PC-3 (cell line): ENCODE measurements around the gene CPSF3. TPM values are rescaled to one million over a fixed set of nuclear protein-coding genes. Genes with fewer than 3 reads are reported as not detected.

Source experiments
- ATAC-seq: fragments of 200-7000 bp; cut with Tn5 transposase; 2 replicates; pipeline ENCODE4 v1.9.1; 2020; ENCODE audit warnings: mild to moderate bottlenecking, moderate library complexity
- BruUV-seq: library from RNA; stranded (reverse); fragments of 400-500 nt; replicated peaks from 2 replicates; lab custom pipeline; 2021; lab: Mats Ljungman, UMichigan
- CTCF ChIA-PET: fragments of 300-600 bp; sonication (Branson Sonifier 250); formaldehyde crosslinking; loops from one replicate; lab custom pipeline; 2022; ENCODE audit warnings: antibody characterized with exemption; lab: Charles Lee
- POLR2A ChIA-PET: fragments of 300-600 bp; sonication (Branson Sonifier 250); formaldehyde crosslinking; loops from one replicate; lab custom pipeline; 2022; ENCODE audit warnings: antibody characterized with exemption; ENCODE audit not compliant: unreplicated experiment; lab: Charles Lee
- DNase-seq: peaks from one replicate; pipeline ENCODE4 v3.0.0-alpha.2; 2015
- H2AFZ ChIP-seq: fragments of 300-600 bp; sonication (generic); 2 replicates; pipeline ENCODE4 v1.6.0; 2016; ENCODE audit warnings: antibody characterized with exemption, low read length
- H3F3A ChIP-seq: fragments of 300-600 bp; sonication (generic); one replicate; pipeline ENCODE4 v1.6.0; 2017; ENCODE audit warnings: antibody characterized with exemption, low read length, control low read depth, mild to moderate bottlenecking; ENCODE audit not compliant: unreplicated experiment
- H3K27ac ChIP-seq: fragments of 300-600 bp; sonication (generic); 2 replicates; pipeline ENCODE4 v1.5.1; 2016; ENCODE audit warnings: mild to moderate bottlenecking, low read length
- H3K27me3 ChIP-seq: fragments of 300-600 bp; sonication (generic); 2 replicates; pipeline ENCODE4 v1.6.1; 2016; ENCODE audit warnings: low read length, mixed read lengths
- H3K36me3 ChIP-seq: fragments of 300-600 bp; sonication (generic); 2 replicates; pipeline ENCODE4 v1.6.1; 2016; ENCODE audit warnings: low read depth, mixed run types, low read length, mixed read lengths
- H3K4me1 ChIP-seq: fragments of 300-600 bp; sonication (generic); 2 replicates; pipeline ENCODE4 v1.5.1; 2016; ENCODE audit warnings: low read length; ENCODE audit not compliant: insufficient read depth
- H3K4me2 ChIP-seq: fragments of 300-600 bp; sonication (generic); 2 replicates; pipeline ENCODE4 v1.6.0; 2016; ENCODE audit warnings: low read length
- H3K4me3 ChIP-seq: fragments of 300-600 bp; sonication (generic); 2 replicates; pipeline ENCODE4 v1.5.1; 2016; ENCODE audit warnings: mild to moderate bottlenecking, low read length, mixed read lengths
- H3K79me2 ChIP-seq: fragments of 300-600 bp; sonication (generic); 2 replicates; pipeline ENCODE4 v1.6.1; 2017; ENCODE audit warnings: low read length, mixed read lengths
- H3K9ac ChIP-seq: fragments of 300-600 bp; sonication (generic); 2 replicates; pipeline ENCODE4 v1.6.0; 2016; ENCODE audit warnings: mild to moderate bottlenecking, low read length
- H3K9me2 ChIP-seq: fragments of 300-600 bp; sonication (generic); replicated peaks from 2 replicates; pipeline ENCODE4 v1.6.1; 2016; ENCODE audit warnings: mixed run types, low read length, mixed read lengths
- H3K9me3 ChIP-seq: fragments of 300-600 bp; sonication (generic); 2 replicates; pipeline ENCODE4 v1.6.1; 2016; ENCODE audit warnings: low read length, mixed read lengths
- H4K20me1 ChIP-seq: fragments of 300-600 bp; sonication (generic); 2 replicates; pipeline ENCODE4 v1.6.1; 2016; ENCODE audit warnings: low read length, mixed read lengths
- EZH2 ChIP-seq: fragments of 300-600 bp; sonication (generic); IDR thresholded peaks from one replicate; pipeline ENCODE4 v1.6.1; 2017; ENCODE audit warnings: antibody characterized with exemption, mild to moderate bottlenecking, low read length; ENCODE audit not compliant: unreplicated experiment
- EZH2phosphoT487 ChIP-seq: fragments of 300-600 bp; sonication (generic); IDR thresholded peaks from 2 replicates; pipeline ENCODE4 v1.6.1; 2018; ENCODE audit warnings: mild to moderate bottlenecking, antibody characterized with exemption, low read length, borderline replicate concordance
- intact Hi-C: fragments of 100-400 bp; cut with micrococcal nuclease; formaldehyde crosslinking; loops from 2 replicates; pipeline ENCODE4 v1.9.0; 2023
- total RNA-seq: library from RNA; depleted of rRNA; stranded (reverse); fragments of >200 nt; gene quantifications from 2 replicates; pipeline ENCODE4 v1.2.3, GENCODE V29; 2014
- TF ChIP-seq, protein P1 (sequence below): fragments of 300-600 bp; sonication (generic); conservative IDR thresholded peaks from 2 replicates; pipeline ENCODE4 v1.5.1; 2017; ENCODE audit warnings: antibody characterized with exemption, low read depth, mild to moderate bottlenecking, low read length

Gene CPSF3
- total RNA-seq, 1 experiment from 2014 or later: 60.1 TPM

DNA sequence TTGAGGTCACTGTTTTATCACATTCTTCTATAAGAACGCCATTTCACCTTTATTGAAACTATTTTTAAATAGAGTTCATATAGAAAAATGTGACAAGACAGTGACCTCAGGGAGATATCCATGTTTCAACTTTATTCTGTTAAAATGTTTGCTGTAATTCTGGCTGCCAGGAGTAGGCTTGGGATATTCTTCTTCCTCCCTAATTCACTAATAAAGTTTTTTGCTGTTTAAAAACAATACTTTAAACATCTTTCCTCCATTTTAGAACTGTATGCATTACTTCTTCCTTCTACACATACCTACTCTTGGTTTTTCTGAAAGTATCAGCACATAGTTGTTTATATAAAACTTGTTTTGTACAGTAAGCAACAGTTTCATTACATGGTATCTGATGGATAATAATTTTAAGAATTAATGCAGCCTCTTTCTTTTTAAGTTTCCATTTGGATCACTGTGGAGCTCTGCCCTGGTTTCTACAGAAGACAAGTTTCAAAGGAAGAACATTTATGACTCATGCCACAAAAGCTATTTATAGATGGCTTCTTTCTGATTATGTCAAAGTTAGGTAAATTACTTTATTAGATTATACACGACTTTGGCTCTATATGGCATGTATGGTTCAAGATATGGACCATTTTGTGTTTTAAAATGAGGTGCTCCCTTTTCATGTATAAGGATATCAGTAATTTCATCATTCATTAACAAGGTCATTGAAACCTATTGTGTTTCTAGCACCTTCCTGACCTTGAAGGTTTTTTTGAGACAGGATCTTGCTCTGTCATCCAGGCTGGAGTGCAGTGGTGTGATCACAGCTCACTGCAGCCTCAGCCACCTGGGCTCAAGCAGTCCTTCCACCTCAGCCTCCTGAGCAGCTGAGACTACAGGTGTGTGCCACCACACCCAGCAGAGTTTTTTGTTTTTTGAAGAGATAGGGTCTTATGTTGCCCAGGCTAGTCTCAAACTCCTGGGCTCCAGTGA, 7.2 kb downstream of the CPSF3 start:
- H3K4me3 ChIP-seq: no peak overlapping the region
- intact Hi-C loops: no loop called here
- CTCF ChIA-PET: no interaction called here
- peaks cover 8% of the 10 kb centered on the region for H3K79me2 ChIP-seq
- peaks cover 21% of the 10 kb centered on the region; the same call in 1 of the 2 replicates for H3K4me1 ChIP-seq
- TF ChIP-seq EZH2 (no peak), EZH2phosphoT487 (no peak)
- TF ChIP-seq, protein P1, sequence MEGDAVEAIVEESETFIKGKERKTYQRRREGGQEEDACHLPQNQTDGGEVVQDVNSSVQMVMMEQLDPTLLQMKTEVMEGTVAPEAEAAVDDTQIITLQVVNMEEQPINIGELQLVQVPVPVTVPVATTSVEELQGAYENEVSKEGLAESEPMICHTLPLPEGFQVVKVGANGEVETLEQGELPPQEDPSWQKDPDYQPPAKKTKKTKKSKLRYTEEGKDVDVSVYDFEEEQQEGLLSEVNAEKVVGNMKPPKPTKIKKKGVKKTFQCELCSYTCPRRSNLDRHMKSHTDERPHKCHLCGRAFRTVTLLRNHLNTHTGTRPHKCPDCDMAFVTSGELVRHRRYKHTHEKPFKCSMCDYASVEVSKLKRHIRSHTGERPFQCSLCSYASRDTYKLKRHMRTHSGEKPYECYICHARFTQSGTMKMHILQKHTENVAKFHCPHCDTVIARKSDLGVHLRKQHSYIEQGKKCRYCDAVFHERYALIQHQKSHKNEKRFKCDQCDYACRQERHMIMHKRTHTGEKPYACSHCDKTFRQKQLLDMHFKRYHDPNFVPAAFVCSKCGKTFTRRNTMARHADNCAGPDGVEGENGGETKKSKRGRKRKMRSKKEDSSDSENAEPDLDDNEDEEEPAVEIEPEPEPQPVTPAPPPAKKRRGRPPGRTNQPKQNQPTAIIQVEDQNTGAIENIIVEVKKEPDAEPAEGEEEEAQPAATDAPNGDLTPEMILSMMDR: no peak
- H3K9me3 ChIP-seq: no peaks in the 10 kb centered on the region
- no peak overlapping the region for H3K27ac ChIP-seq
- no peaks in the 10 kb centered on the region for H4K20me1 ChIP-seq
- H3K27me3 ChIP-seq: no peaks in the 10 kb centered on the region
- peaks cover 35% of the 10 kb centered on the region for H3K36me3 ChIP-seq
- no peaks in the 10 kb centered on the region for H3F3A ChIP-seq
- DNase-seq: no peak
- POLR2A ChIA-PET: no interaction called here
- ATAC-seq: peak; percentile 42; the same call in 1 of the 2 replicates
- BruUV-seq: no TSS peak
- no peak overlapping the region for H2AFZ ChIP-seq
- no peak overlapping the region for H3K9ac ChIP-seq
- H3K4me2 ChIP-seq: no peak overlapping the region
- no peaks in the 10 kb centered on the region for H3K9me2 ChIP-seq

DNA sequence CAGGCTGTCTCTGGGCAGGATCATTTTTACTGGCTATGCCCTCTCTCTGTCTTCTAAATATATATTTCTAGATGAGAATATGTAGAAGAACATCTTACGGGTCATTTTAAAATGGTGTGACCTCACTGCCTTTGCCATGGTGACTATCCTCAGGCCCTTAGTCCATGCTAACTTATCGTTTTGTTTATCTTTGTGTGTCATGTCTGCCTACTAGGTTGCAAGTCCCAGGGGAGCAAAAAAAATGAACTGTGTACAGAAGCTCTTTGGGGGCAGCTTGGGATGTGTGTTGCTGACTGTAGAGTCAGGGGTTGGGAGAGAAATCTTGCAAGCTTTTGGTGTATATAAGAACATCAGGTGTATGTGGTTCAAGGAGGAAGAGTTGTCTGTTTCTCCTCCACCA, 11.0 kb downstream of the CPSF3 start:
- no peaks in the 10 kb centered on the region for H3K9me3 ChIP-seq
- ChIA-PET CTCF (no interaction called here), POLR2A (no interaction called here)
- DNase-seq (no peak), ATAC-seq (no peak)
- TF ChIP-seq EZH2: no peak
- no peak for TF ChIP-seq EZH2phosphoT487
- TF ChIP-seq, protein P1: no peak
- no peak overlapping the region for H3K9ac ChIP-seq
- no peaks in the 10 kb centered on the region for H3K9me2 ChIP-seq
- no peaks in the 10 kb centered on the region for H3F3A ChIP-seq
- H3K4me1 ChIP-seq: peaks cover 11% of the 10 kb centered on the region; the same call in 1 of the 2 replicates
- no peak overlapping the region for H2AFZ ChIP-seq
- no peak overlapping the region for H3K4me3 ChIP-seq
- no TSS peak for BruUV-seq
- intact Hi-C loops: no loop called here
- H4K20me1 ChIP-seq: no peaks in the 10 kb centered on the region
- peaks cover 46% of the 10 kb centered on the region for H3K36me3 ChIP-seq
- H3K27me3 ChIP-seq: no peaks in the 10 kb centered on the region
- H3K27ac ChIP-seq: no peak overlapping the region
- no peak overlapping the region for H3K4me2 ChIP-seq
- no peaks in the 10 kb centered on the region for H3K79me2 ChIP-seq

DNA sequence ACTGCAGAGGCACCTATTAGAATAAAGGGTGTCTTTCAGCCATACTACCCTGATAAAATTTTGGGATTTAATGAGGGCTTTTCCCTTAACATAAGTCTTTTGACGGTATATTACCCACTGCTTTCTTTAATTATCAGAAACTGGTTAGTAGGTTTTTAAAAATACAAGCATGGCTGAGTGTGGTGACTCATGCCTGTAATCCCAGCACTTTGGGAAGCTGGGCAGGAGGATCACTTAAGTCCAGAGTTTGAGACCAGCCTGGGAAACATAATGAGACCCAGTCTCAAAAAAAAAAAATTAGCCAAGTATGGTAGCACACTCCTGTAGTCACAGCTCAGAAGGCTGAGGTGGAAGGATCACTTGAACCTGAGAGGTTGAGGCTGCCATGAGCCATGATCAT, 16.1 kb downstream of the CPSF3 start:
- peaks cover 46% of the 10 kb centered on the region for H3K36me3 ChIP-seq
- BruUV-seq: no TSS peak
- H3K9ac ChIP-seq: no peak overlapping the region

More for the DNA sequence above, 16.1 kb downstream of the CPSF3 start:
- H3K27ac ChIP-seq: peak overlapping the region; percentile 48
- DNase-seq (no peak), ATAC-seq (no peak)
- ChIA-PET CTCF (no interaction called here), POLR2A (no interaction called here)
- no peaks in the 10 kb centered on the region for H3K27me3 ChIP-seq
- H3K9me3 ChIP-seq: no peaks in the 10 kb centered on the region
- TF ChIP-seq EZH2phosphoT487 (no peak), EZH2 (no peak)
- TF ChIP-seq, protein P1: no peak
- intact Hi-C loops: no loop called here
- no peaks in the 10 kb centered on the region for H3K9me2 ChIP-seq
- no peak overlapping the region for H2AFZ ChIP-seq
- H3K79me2 ChIP-seq: no peaks in the 10 kb centered on the region
- H3F3A ChIP-seq: no peaks in the 10 kb centered on the region
- H3K4me3 ChIP-seq: no peak overlapping the region
- H4K20me1 ChIP-seq: no peaks in the 10 kb centered on the region
- no peak overlapping the region for H3K4me2 ChIP-seq
- 0 out of 2 replicates have a peak, but pooled peaks cover 4% of the 10 kb centered on the region for H3K4me1 ChIP-seq
